Duodenal mucosa (tissue), 2 donors: ENCODE results near the gene TMEM132C.

Source experiments
- H3K27ac ChIP-seq: one replicate; pipeline ENCODE4 v1.7.0; 2013; ENCODE audit warnings: low read depth, low read length
- H3K27me3 ChIP-seq, 2 donors: one replicate each; pipeline ENCODE4 v1.7.0; 2013; ENCODE audit warnings: low read length in 2 of 2, control low read depth in 1 of 2; ENCODE audit not compliant: insufficient read depth in 2 of 2, control insufficient read depth in 1 of 2
- H3K36me3 ChIP-seq, 2 donors: one replicate each; pipeline ENCODE4 v1.7.0; 2013; ENCODE audit warnings: low read length in 2 of 2, control low read depth in 1 of 2; ENCODE audit not compliant: insufficient read depth in 2 of 2, control insufficient read depth in 1 of 2
- H3K4me1 ChIP-seq, 2 donors: one replicate each; pipeline ENCODE4 v1.7.0; 2013; ENCODE audit warnings: low read length in 2 of 2, control low read depth in 1 of 2; ENCODE audit not compliant: insufficient read depth in 2 of 2, control insufficient read depth in 1 of 2
- H3K4me3 ChIP-seq, 2 donors: one replicate each; pipeline ENCODE4 v1.7.0; 2013; ENCODE audit warnings: low read length in 2 of 2, low read depth in 1 of 2
- H3K9ac ChIP-seq, 2 donors: one replicate each; pipeline ENCODE4 v1.7.0; 2013; ENCODE audit warnings: low read length in 2 of 2, low read depth in 1 of 2
- H3K9me3 ChIP-seq, 2 donors: one replicate each; pipeline ENCODE4 v1.7.0; 2013; ENCODE audit warnings: low read length in 2 of 2, control low read depth in 1 of 2; ENCODE audit not compliant: control insufficient read depth in 1 of 2

Gene TMEM132C

GRCh38 chr12:128286970-128287369 lies 20.0 kb downstream of the TMEM132C start:
- Histone ChIP-seq H3K36me3 (no peaks in the 10 kb centered on the region), H3K9me3 (peaks cover 0 to 3% of the 10 kb centered on the region in 2 donors), H3K27ac (no peak overlapping the region), H3K9ac (no peak overlapping the region), H3K4me1 (no peaks in the 10 kb centered on the region), H3K27me3 (no peaks in the 10 kb centered on the region), H3K4me3 (no peak overlapping the region)

- Histone ChIP-seq H3K27me3 (no peaks in the 10 kb centered on the region), H3K36me3 (no peaks in the 10 kb centered on the region), H3K4me3 (no peak overlapping the region), H3K27ac (no peak overlapping the region), H3K9me3 (no peaks in the 10 kb centered on the region), H3K4me1 (no peaks in the 10 kb centered on the region), H3K9ac (no peak overlapping the region)
Observed at GRCh38 chr12:128288357-128288756, 21.4 kb downstream of the TMEM132C start.

GRCh38 chr12:128288896-128289295 lies 21.9 kb downstream of the TMEM132C start:
- H3K9ac ChIP-seq: no peak overlapping the region
- no peak overlapping the region for H3K4me3 ChIP-seq
- H3K9me3 ChIP-seq: no peaks in the 10 kb centered on the region
- H3K27me3 ChIP-seq: no peaks in the 10 kb centered on the region
- H3K36me3 ChIP-seq: no peaks in the 10 kb centered on the region
- H3K4me1 ChIP-seq: no peaks in the 10 kb centered on the region
- no peak overlapping the region for H3K27ac ChIP-seq

- no peaks in the 10 kb centered on the region for H3K36me3 ChIP-seq
- H3K9ac ChIP-seq: no peak overlapping the region
- H3K9me3 ChIP-seq: no peaks in the 10 kb centered on the region
- H3K4me1 ChIP-seq: no peaks in the 10 kb centered on the region
- no peak overlapping the region for H3K4me3 ChIP-seq
- H3K27me3 ChIP-seq: no peaks in the 10 kb centered on the region
- no peak overlapping the region for H3K27ac ChIP-seq
Observed at GRCh38 chr12:128290938-128291337, 24.0 kb downstream of the TMEM132C start.

GRCh38 chr12:128298091-128298748 lies 31.2 kb downstream of the TMEM132C start:
- Histone ChIP-seq H3K27me3 (no peaks in the 10 kb centered on the region), H3K9ac (no peak overlapping the region), H3K4me1 (no peaks in the 10 kb centered on the region), H3K9me3 (no peaks in the 10 kb centered on the region), H3K36me3 (no peaks in the 10 kb centered on the region), H3K4me3 (no peak overlapping the region), H3K27ac (no peak overlapping the region)

- Histone ChIP-seq H3K9me3 (peaks cover 0 to 6% of the 10 kb centered on the region in 2 donors), H3K9ac (no peak overlapping the region), H3K36me3 (no peaks in the 10 kb centered on the region), H3K4me3 (no peak overlapping the region), H3K4me1 (no peaks in the 10 kb centered on the region), H3K27ac (no peak overlapping the region), H3K27me3 (no peaks in the 10 kb centered on the region)
Observed at GRCh38 chr12:128305336-128305892, 38.4 kb downstream of the TMEM132C start.

- Histone ChIP-seq H3K27ac (no peak overlapping the region), H3K4me1 (no peaks in the 10 kb centered on the region), H3K9me3 (peaks cover 0 to 13% of the 10 kb centered on the region in 2 donors), H3K27me3 (no peaks in the 10 kb centered on the region), H3K36me3 (no peaks in the 10 kb centered on the region), H3K4me3 (no peak overlapping the region), H3K9ac (no peak overlapping the region)
Observed at GRCh38 chr12:128307791-128308190, 40.8 kb downstream of the TMEM132C start.

- H3K9ac ChIP-seq: no peak overlapping the region
- no peaks in the 10 kb centered on the region for H3K27me3 ChIP-seq
- H3K4me1 ChIP-seq: no peaks in the 10 kb centered on the region
- no peak overlapping the region for H3K27ac ChIP-seq
- no peaks in the 10 kb centered on the region for H3K36me3 ChIP-seq
- no peak overlapping the region for H3K4me3 ChIP-seq
- peaks cover 0 to 8% of the 10 kb centered on the region in 2 donors for H3K9me3 ChIP-seq
Observed at GRCh38 chr12:128312661-128313060, 45.7 kb downstream of the TMEM132C start.

GRCh38 chr12:128313931-128314330 lies 47.0 kb downstream of the TMEM132C start:
- H3K36me3 ChIP-seq: no peaks in the 10 kb centered on the region
- H3K27ac ChIP-seq: no peak overlapping the region
- no peaks in the 10 kb centered on the region for H3K4me1 ChIP-seq
- peaks cover 0 to 8% of the 10 kb centered on the region in 2 donors for H3K9me3 ChIP-seq
- no peak overlapping the region for H3K4me3 ChIP-seq
- no peaks in the 10 kb centered on the region for H3K27me3 ChIP-seq
- H3K9ac ChIP-seq: no peak overlapping the region

GRCh38 chr12:128314611-128315010 lies 47.6 kb downstream of the TMEM132C start:
- no peaks in the 10 kb centered on the region for H3K4me1 ChIP-seq
- no peaks in the 10 kb centered on the region for H3K36me3 ChIP-seq
- no peaks in the 10 kb centered on the region for H3K27me3 ChIP-seq
- H3K4me3 ChIP-seq: no peak overlapping the region
- no peak overlapping the region for H3K9ac ChIP-seq
- no peak overlapping the region for H3K27ac ChIP-seq
- peaks cover 0 to 8% of the 10 kb centered on the region in 2 donors for H3K9me3 ChIP-seq
